ENCODE results near the gene CFAP46. TPM values are rescaled to one million over a fixed set of nuclear protein-coding genes. Genes with fewer than 3 reads are reported as not detected.

CFAP46 gene
- total and polyA plus RNA-seq, 2 of the 4 experiments (the other 2 are of a cell fraction) = 1.3 to 1.8 TPM

GRCh38 chr10:132985546-132985900 is 43.2 kb upstream of the CFAP46 start:
- Histone ChIP-seq H3K4me1 (ENCODE audit: control insufficient read depth, insufficient read depth, low read length) (no peaks in the 10 kb centered on the region), H3K23ac (ENCODE audit: low read depth, low read length) (no peak overlapping the region), H2BK5ac (ENCODE audit: low read depth, low read length, poor library complexity, severe bottlenecking) (no peak overlapping the region), H2BK120ac (ENCODE audit: low read depth, low read length) (no peak overlapping the region), H2AK9ac (replicated peaks; ENCODE audit: low read depth, low read length, poor library complexity) (no peak overlapping the region), H2AK5ac (ENCODE audit: low read depth, low read length) (no peak overlapping the region), H4K91ac (ENCODE audit: insufficient read depth, low read depth, low read length) (no peak overlapping the region), H3K4me2 (ENCODE audit: low read depth, low read length) (no peak overlapping the region), H3K9me1 (ENCODE audit: insufficient read depth, low read length) (no peaks in the 10 kb centered on the region), H4K5ac (ENCODE audit: low read depth, low read length) (no peak overlapping the region), H3K9me3 (ENCODE audit: control insufficient read depth, insufficient read depth, low read length) (no peaks in the 10 kb centered on the region), H2BK20ac (ENCODE audit: low read depth, low read length) (no peak overlapping the region), H3K14ac (replicated peaks; ENCODE audit: low read depth, low read length) (no peak overlapping the region), H3K27me3 (ENCODE audit: control insufficient read depth, insufficient read depth, low read length) (peaks cover 3% of the 10 kb centered on the region; the same call in 1 of the 2 replicates), H3K18ac (ENCODE audit: low read depth, low read length) (no peak overlapping the region), H3K9ac (ENCODE audit: low read depth, low read length) (no peak overlapping the region), H2BK15ac (ENCODE audit: low read depth, low read length) (no peak overlapping the region), H4K8ac (ENCODE audit: low read depth in 2 of 2, low read length in 2 of 2) (no peak overlapping the region), H2AFZ (replicated peaks; ENCODE audit: low read length, poor library complexity) (no peak overlapping the region), H3K27ac (ENCODE audit: insufficient read depth, low read length) (no peak overlapping the region), H3K79me1 (ENCODE audit: low read depth in 1 of 2, low read length in 2 of 2) (no peaks in the 10 kb centered on the region), H3K4me3 (ENCODE audit: insufficient read depth, low read depth, low read length) (no peak overlapping the region), H4K20me1 (ENCODE audit: insufficient read depth, low read length) (no peaks in the 10 kb centered on the region), H3K36me3 (ENCODE audit: control insufficient read depth, insufficient read depth, low read length) (no peaks in the 10 kb centered on the region), H3K4ac (ENCODE audit: low read depth, low read length) (no peak overlapping the region), H3K56ac (ENCODE audit: extremely low read depth, insufficient read depth, low read length) (no peak overlapping the region)
- intact Hi-C loops (cut with micrococcal nuclease) = no loop called here
- ChIA-PET CTCF (no interaction called here), POLR2A (ENCODE audit: unreplicated experiment) (no interaction called here)
- WGBS, 2 experiments (ENCODE audit: extremely low coverage in 2 of 2, insufficient read length in 1 of 2) = 80% methylated on average over 4 of the region's 6 CpGs; no CpG with 5 or more reads in 1 of the 2 experiments
- dilution Hi-C loops (cut with HindIII; ENCODE audit: low sequenced_read_pairs, unreplicated experiment) = no loop called here
- DNase-seq (no peak), ATAC-seq (ENCODE audit: low read depth) (no peak)
- TF ChIP-seq NFE2L2 (IDR thresholded peaks at IDR 0.05; ENCODE audit: low read depth, low read length) = no peak
- BruUV-seq (replicated peaks) = no TSS peak
- in situ Hi-C loops (cut with MboI; ENCODE audit: low sequenced_read_pairs) = no loop called here
